A549 (cell line): ENCODE data around the gene FERMT1.

Experiments used
- CTCF ChIP-seq: fragments of >200 bp; sonication (Bioruptor Twin); formaldehyde crosslinking; IDR thresholded peaks from 3 replicates; pipeline ENCODE4 v1.5.1; 2016
- MAZ ChIP-seq: fragments of 150-350 bp; IDR thresholded peaks from 2 replicates; pipeline ENCODE4 v1.6.1; 2014; ENCODE audit warnings: antibody characterized with exemption, low read depth, low read length, borderline replicate concordance
- PBX3 ChIP-seq: IDR thresholded peaks from 2 replicates; pipeline ENCODE4 v1.6.1; 2012
- POLR2AphosphoS2 ChIP-seq: conservative IDR thresholded peaks from 2 replicates; pipeline ENCODE4 v1.6.1; 2012; ENCODE audit warnings: low read length, improper control_type of control experiment, inconsistent platforms

DNA sequence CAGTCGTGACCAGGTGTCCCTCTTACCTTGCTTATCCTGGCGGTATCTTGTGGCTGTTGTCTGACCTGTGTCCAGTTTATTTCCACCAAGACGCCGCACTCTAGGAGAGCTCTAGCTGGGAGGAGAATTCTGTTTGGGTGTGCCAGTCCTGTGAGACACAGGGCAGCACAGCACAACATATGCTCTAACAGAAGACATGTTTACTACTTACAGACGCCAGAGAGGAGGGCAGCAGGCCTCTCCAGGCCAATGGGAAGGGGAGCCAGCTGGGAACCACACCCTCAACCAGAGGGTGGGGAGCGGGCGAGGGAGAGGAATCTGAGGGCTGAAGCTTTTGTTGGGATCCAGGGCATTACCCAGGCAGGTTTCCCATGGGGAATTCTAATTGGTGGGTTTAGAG, 25.2 kb upstream of the FERMT1 start:
- TF ChIP-seq CTCF = no peak
- TF ChIP-seq MAZ = no peak
- no peak for TF ChIP-seq POLR2AphosphoS2
- TF ChIP-seq PBX3 = no peak
